ENCODE results near the gene NID1. TPM values are rescaled to one million over a fixed set of nuclear protein-coding genes. Genes with fewer than 3 reads are reported as not detected.

The NID1 gene
- total RNA-seq, 4 donors from 2014 or later, result 27.9 to 48.4 (median 32.3) TPM

- H3K9me3 ChIP-seq, result no peaks in the 10 kb centered on the region
- no peak for DNase-seq (ENCODE audit: low spot score in 2 of 2)
- H3K4me3 ChIP-seq, result no peak overlapping the region
- 77% methylated on average over 6 of the region's 6 CpGs for WGBS
- H3K36me3 ChIP-seq, result no peaks in the 10 kb centered on the region
- peak overlapping the region; percentile 50 for H3K27ac ChIP-seq
- peaks cover 39% of the 10 kb centered on the region for H3K4me1 ChIP-seq
- H3K27me3 ChIP-seq, result no peaks in the 10 kb centered on the region
- no peak for TF ChIP-seq EP300 (IDR thresholded peaks at IDR 0.05)
- no peak for TF ChIP-seq CTCF (IDR thresholded peaks at IDR 0.05)
- no peak for TF ChIP-seq POLR2AphosphoS5 (IDR thresholded peaks at IDR 0.05)
- no peak for TF ChIP-seq POLR2A (IDR thresholded peaks at IDR 0.05)
Measured at GRCh38 chr1:235942979-235943575, 121.8 kb downstream of the NID1 start.

- no peak for TF ChIP-seq POLR2AphosphoS5 (IDR thresholded peaks at IDR 0.05)
- TF ChIP-seq CTCF (IDR thresholded peaks at IDR 0.05), result no peak
- no peak for TF ChIP-seq EP300 (IDR thresholded peaks at IDR 0.05)
- no peak for TF ChIP-seq POLR2A (IDR thresholded peaks at IDR 0.05)
- Histone ChIP-seq H3K27me3 (no peaks in the 10 kb centered on the region), H3K36me3 (no peaks in the 10 kb centered on the region), H3K27ac (peak overlapping the region; percentile 50), H3K4me3 (no peak overlapping the region), H3K4me1 (peaks cover 40% of the 10 kb centered on the region), H3K9me3 (no peaks in the 10 kb centered on the region)
- DNase-seq (ENCODE audit: low spot score in 2 of 2), result no peak
- 79% methylated on average over 6 of the region's 6 CpGs for WGBS
Measured at GRCh38 chr1:235942625-235942934, 122.3 kb downstream of the NID1 start.

- TF ChIP-seq EP300 (IDR thresholded peaks at IDR 0.05) (no peak), POLR2A (IDR thresholded peaks at IDR 0.05) (no peak), POLR2AphosphoS5 (IDR thresholded peaks at IDR 0.05) (no peak), CTCF (IDR thresholded peaks at IDR 0.05) (no peak)
- H3K27me3 ChIP-seq, result no peaks in the 10 kb centered on the region
- WGBS, result 75% methylated on average over 12 of the region's 12 CpGs
- no peak overlapping the region for H3K4me3 ChIP-seq
- no peaks in the 10 kb centered on the region for H3K36me3 ChIP-seq
- DNase-seq (ENCODE audit: low spot score in 2 of 2), result no peak
- H3K27ac ChIP-seq, result peak overlapping the region; percentile 50
- H3K9me3 ChIP-seq, result no peaks in the 10 kb centered on the region
- H3K4me1 ChIP-seq, result peaks cover 40% of the 10 kb centered on the region
Measured at GRCh38 chr1:235941876-235942624, 122.8 kb downstream of the NID1 start.

GRCh38 chr1:235940285-235940684, 124.6 kb downstream of the NID1 start:
- WGBS, result 88% methylated on average over 6 of the region's 6 CpGs
- H3K9me3 ChIP-seq, result no peaks in the 10 kb centered on the region
- TF ChIP-seq POLR2A (IDR thresholded peaks at IDR 0.05), result no peak
- no peaks in the 10 kb centered on the region for H3K36me3 ChIP-seq
- H3K27me3 ChIP-seq, result no peaks in the 10 kb centered on the region
- no peak overlapping the region for H3K27ac ChIP-seq
- peaks cover 51% of the 10 kb centered on the region for H3K4me1 ChIP-seq
- DNase-seq (ENCODE audit: low spot score in 2 of 2), result no peak
- H3K4me3 ChIP-seq, result no peak overlapping the region

- Histone ChIP-seq H3K27me3 (no peaks in the 10 kb centered on the region), H3K9me3 (no peaks in the 10 kb centered on the region), H3K36me3 (no peaks in the 10 kb centered on the region), H3K4me1 (peaks cover 57% of the 10 kb centered on the region), H3K4me3 (no peak overlapping the region), H3K27ac (no peak overlapping the region)
- WGBS, result 71% methylated on average over 1 of the region's 1 CpG
- TF ChIP-seq CTCF (IDR thresholded peaks at IDR 0.05) (no peak), POLR2A (IDR thresholded peaks at IDR 0.05) (no peak), EP300 (IDR thresholded peaks at IDR 0.05) (no peak), POLR2AphosphoS5 (IDR thresholded peaks at IDR 0.05) (no peak)
- DNase-seq (ENCODE audit: low spot score in 2 of 2), result no peak
Measured at GRCh38 chr1:235939480-235939775, 125.5 kb downstream of the NID1 start.

All from suprapubic skin (tissue), 4 donors.